GM18861 (cell line): Measurements from ENCODE around the gene C1QTNF9.
"Not testable (repeated sequence)": the region's sequence is repeated elsewhere in the genome, so short reads cannot be mapped to it uniquely, and the experiment has no call there.

Source experiments
- ATAC-seq: cut with Tn5 transposase; IDR thresholded peaks from one replicate; pipeline ENCODE4 v1.9.1; 2021; ENCODE audit not compliant: unreplicated experiment

C1QTNF9 gene

DNA sequence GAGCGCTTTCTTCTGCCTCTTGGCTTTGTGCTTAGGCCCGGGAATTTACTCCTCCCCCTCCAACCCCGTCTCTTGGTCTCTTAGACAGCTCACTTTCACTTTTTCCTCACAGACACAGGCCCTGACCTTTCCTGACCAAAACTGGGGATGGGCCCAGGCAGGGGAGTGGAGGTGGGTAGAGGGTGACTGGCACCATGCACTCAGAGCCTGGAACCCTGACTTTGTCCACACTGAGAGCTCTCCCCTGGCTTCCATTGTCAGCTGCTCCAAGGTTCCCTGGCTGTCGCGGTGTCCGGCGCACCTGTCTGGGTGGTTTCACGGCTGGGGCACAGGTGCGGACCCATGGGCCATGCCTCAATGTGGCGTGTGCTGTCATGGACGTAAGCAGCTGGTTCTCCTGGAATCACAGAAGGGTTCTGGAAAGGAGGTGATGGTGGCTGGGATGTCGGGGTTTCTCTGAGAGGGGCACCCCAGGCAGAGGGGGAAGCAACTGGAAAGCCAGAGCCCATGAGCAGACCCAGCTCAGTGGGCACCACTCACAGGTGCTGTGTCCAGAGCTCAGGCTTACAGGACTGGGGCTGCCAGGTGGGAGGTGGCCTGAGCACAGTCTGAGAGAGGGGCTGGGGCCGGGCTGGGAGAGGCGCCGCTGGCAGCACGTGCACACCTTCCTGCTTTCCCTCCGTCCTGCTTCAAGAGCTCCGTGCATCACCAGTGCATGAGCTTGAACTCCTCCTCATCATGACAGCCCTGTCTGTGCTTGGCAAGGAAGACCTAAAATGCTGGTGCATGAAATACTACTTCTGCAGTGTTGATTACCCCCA lies 28.0 kb upstream of the C1QTNF9 start:
- no peak for ATAC-seq

DNA sequence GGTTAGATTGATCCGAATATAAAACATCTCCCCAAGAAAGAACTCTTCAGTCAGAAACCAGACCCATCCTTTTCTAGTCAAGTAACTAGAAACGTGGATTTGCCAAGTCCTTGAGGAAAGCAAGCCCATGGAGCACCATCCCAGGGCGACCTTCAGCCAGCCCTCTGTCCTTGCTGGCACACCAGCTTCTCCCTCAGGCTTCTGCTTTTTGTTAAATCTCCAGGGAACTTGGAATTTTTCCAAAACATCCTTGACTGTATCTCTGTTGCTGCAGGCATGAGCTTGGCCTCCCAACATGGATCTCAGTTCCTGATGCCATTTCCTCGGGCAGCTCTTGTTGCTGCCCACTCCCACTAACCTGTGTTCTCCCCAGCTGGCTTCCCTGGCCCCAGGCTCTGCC lies 27.1 kb upstream of the C1QTNF9 start:
- ATAC-seq = no peak

DNA sequence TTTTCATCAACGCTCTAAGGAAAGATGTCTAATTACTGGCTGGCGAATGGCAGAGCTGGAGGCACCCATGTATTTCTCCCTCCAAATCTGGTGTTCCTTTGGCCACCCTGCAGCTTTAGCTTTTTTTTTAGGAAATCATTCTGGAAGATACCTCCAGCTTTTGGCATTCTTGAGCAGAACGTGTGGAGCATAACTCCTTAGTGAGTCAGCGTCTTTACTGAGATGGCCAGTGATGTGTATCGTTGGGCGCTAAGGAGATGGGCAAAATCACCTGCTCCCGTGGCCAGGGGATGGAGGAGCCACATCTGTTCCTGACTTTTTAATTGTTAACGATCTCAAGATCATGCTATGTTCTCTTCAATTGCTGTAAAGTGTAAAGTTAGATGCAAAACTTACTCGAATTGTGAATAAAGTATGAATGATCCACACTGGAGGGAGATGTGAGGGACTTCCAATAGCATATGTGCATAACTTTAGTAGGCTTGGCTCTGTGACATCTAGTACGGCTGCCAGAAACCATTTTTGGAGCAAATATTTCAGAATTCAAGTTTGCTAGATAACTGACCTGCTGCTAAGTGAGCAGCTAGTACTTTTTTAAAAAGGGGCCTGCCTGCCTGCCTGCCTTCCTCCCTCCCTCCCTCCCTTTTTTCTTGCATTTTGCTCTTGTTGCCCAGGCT lies 24.4 kb upstream of the C1QTNF9 start:
- no peak for ATAC-seq

DNA sequence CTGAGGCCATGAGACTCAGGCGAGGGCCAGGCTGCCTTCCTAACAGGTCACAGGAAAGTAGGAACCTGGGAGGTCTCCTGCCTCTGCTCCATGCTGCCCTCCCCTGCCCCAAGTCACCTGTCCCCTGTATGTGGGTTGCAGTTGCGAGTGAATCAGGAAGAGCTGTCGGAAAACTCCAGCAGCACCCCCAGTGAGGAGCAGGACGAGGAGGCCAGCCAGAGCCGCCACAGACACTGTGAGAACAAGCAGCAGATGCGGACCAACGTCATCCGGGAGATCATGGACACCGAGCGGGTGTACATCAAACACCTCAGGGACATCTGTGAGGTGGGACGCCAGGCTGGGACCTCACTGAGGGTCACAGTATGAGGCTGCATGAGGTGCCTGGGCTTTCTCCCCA lies 22.8 kb upstream of the C1QTNF9 start:
- ATAC-seq = no peak

DNA sequence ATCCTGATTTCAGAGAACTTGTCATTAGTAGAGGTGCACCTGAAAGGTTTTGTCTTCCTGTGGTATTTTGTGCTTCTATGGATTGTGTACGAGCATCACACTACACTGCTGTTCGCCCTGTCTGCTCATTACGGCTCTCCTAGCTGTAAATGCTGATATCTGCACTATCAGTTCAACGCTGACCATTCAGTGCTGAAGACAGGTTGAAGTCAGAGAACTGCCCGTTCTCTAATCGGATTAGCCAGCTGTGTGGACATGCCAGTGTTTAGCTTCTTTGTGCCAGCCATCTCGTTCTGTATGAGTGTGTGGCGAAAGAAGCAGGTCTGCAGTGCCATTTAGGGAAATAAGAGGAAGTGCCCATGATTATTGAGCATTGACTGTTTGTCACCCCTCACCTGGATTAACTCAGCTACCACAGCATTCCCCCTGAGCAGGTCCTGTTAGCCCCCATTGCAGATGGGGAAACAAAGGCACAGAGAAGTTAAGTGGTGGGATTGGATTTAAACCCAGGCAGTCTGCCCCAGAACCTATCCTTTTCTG lies 21.6 kb upstream of the C1QTNF9 start:
- ATAC-seq = no peak

DNA sequence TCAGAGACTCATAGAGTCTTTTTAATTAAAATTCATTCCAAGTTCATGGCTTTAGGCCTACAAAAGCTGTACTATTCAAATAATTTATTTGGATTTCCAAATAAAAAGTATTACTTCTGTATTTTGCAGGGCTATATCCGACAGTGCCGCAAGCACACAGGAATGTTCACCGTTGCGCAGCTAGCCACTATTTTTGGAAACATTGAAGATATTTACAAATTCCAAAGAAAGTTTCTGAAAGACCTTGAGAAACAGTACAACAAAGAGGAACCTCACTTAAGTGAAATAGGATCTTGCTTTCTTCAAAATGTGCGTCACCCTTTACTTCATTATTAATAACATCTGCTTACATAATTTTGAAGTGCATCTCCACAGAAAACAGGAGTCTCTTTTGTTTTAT lies 20.5 kb upstream of the C1QTNF9 start:
- no peak for ATAC-seq

DNA sequence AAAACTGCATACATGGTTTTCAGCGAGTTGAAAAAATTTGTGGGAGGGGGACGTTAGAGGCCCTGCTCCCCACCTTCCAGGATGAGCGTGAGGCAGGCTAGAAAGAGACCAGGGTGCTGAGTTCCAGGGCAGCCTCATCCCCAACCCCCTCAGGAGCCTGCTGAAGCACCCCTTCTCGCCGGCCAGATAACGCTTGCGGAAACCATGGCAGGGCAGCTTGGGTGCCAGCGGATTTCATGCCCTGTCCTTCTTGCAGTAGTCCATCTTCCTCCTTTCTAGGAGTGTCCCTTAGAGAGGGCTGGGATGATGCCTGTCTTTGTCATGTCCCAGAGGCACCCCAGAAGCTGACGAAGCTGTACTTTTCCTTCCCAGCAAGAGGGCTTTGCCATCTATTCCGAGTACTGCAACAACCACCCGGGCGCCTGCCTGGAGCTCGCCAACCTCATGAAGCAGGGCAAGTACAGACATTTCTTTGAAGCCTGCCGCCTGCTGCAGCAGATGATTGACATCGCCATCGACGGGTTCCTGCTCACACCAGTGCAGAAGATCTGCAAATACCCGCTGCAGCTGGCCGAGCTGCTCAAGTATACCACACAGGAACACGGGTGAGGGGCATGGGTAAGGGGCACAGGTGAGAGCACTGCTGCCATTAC lies 19.0 kb upstream of the C1QTNF9 start:
- ATAC-seq = no peak

DNA sequence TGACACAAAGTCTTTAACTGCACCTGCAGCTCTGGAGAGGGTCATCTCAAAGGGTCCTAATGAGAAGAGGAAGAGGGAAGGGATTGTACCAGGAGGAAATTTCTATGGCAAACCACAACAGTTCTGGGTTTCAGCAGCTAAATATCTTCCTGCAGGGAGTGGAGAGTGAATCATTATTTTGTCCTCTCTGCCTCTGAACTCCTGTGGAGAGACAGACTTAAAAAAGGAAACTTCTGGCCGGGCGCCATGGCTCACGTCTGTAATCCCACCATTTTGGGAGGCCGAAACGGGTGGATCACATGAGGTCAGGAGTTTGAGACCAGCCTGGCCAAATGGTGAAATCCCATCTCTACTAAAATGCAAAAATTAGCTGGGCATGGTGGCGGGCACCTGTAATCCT lies 16.9 kb upstream of the C1QTNF9 start:
- no peak for ATAC-seq

DNA sequence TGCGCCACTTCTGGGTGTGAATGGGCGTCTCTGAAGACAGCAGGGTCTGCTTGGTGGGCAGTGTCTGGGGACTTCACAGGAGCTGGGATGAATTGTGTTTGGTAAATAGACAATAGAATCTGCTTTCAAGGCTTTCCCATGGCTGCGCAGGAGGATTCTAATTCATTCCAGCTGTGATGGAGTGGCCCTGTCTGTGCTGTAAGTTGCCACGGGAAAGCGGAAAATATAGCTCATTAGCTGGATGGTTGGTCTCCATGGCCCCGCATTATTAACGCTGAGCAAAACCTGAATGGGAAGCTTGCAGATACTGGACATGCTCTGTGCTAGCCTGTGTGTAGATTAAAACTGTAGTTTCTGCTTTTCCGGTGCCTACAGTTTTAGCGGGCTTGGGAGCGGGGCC lies 15.6 kb upstream of the C1QTNF9 start:
- no peak for ATAC-seq

DNA sequence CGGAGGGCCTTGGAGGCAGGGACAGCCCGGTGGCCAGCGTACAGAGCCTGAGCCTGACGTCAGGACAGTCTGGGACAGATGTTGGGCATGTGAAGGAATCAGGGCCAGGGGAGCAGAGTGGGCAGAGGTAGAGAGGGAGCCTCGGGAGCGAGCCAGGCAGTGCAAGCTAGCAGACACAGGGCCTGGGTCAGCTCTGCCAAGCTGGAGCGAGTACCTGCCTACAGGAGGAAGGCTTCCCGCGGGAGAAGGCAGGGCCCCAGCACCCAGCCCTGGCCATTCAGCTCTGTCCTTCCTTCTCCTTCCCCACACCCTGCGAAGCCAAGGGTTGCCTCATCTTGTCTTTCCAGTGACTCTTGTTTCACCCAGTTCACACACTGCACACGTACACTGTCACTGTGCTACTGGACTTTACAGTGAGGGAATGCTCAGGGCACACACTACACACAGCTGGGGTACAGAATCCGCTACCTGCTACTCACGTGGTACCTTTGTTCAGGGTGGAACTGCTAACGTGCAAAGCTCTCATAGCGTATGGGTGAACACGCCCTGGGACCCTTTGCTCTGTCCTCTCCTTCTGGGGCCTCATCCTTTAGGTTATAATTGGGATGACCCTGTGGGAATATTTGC lies 9.8 kb upstream of the C1QTNF9 start:
- ATAC-seq = no peak

DNA sequence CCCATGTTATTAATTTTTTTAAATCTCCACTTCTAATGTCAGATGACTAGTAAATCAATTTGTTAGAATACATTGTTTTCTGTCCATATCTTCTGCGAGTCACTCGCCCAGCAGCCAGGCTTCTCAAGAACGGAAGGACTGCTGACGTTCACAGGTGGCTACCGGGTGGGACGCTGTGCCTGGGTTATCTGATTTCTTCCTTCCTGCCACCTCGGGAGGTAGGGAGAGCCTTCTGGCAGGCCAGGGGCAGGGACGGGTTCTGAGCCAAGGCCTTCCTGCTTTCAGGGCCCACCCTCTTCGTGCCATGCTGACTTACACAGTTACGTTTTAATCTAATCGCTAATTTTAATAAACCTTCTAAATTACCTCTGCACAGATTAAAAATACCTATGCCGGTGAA lies 7.9 kb upstream of the C1QTNF9 start:
- no peak for ATAC-seq

DNA sequence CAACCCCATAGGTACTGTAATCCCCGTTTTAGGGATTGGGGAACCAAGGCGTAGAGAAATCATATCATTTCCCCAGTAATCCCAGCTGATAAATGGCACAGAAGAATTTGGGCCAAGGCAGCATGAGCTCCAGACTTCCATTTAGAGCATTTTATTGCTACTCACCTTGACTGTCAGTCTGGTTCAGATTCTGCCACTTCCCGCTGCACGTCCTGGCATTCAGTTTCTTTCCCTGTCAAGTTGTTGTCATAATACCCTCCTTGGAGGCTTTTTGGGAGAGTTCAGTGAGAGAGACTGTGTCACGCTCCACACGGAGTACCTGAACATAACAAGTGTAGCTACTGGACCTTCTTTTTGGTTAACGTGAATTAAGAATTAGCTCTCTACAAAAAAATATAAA lies 7.5 kb upstream of the C1QTNF9 start:
- ATAC-seq = no peak

DNA sequence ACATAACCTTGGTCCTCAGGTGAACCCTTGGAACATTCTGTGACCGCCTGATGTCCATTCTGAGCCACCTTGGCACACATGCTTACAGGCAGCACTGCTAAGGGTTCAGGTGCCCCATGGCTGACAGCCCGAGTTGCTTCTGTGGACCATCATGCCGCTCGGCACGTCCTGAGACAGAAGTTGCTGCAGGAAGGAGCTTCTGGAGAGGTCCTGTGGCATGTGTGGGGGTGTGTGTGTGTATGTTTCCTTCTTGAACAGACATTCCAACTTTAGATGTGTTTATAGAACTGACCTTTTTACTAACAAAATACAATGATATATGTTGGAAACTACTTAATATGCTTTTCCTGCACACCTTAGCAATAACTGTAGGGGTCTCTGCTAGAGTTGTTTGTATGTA lies 4.8 kb upstream of the C1QTNF9 start:
- ATAC-seq = no peak

DNA sequence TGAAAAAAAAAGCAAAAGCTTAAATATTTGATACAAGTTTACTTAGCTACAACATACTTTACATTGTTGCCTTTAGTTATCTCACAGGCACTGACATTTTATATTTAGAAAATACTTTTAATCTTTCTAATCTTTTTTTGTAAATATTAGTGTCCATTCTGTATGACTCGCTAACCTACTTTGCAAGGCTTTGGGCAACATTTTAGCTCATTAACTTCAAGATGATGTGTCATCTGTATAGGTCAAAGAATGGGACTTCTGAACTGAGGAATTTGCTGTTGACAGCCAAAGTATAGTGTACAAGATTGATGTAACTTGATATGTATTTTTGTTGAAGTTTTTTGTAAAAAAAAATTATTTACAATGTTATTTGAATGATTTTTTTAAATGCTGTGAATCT lies 2.7 kb upstream of the C1QTNF9 start:
- ATAC-seq = no peak

DNA sequence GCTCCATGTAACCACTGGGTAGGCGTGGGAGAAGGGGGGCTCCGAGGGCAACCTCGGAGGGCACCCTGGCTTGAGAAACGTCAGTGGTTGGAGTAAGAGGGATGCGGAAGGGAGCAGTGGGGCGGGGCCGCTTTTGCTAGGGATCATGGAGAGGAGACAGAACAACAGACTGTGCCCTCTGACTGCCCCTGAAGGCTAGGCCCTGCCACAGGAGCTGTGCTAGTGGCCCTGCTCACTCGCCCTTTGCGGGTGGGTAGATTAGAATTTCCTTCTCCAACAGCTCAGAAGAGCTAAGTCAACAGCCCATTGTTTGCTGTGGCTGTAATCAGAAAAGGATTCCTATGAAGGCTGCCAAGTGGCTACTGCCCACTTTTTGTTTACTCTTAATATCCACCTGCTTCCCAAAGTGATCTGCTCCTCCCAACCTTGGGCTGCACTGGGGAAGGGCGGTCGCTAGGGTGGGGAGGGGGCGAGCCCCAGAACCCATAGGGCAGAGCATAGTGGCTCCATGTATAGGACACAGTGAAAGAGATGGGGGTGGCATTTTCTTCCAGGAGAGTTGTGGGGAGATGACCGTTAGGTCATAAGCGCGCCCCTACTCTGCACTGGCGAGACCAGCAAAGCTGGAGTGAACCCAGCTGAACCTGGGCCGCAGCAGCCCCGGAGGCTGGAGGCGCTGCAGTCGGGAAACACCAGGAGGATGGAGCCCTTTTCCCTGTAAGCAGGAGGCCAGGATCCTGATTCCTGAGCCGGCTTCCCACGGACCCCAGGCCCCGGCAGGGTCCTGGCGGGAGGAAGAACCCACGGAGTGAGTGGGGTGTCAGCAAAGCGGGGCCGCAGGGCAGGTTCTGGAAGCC lies 1.9 kb upstream of the C1QTNF9 start:
- ATAC-seq = no peak

DNA sequence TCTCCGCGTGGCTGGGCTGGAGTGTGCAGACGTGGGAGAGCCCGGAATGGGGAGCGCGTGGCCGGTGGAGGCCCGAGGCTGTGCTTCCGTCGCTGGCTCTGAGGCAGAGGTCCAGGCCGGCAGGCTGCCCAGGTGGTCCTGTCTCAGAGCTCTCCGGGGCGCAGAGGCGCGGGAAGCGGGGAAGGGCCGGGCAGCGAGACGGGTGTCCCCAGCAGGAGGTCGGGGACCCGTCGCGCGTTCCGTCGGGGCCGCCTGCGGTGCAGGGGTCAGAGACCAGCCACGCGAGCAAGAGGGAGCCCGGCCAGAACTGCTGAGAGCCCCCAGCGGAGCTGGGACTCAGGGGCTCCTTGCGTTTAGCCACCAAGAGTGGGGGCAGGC lies 1.3 kb upstream of the C1QTNF9 start:
- ATAC-seq = no peak

DNA sequence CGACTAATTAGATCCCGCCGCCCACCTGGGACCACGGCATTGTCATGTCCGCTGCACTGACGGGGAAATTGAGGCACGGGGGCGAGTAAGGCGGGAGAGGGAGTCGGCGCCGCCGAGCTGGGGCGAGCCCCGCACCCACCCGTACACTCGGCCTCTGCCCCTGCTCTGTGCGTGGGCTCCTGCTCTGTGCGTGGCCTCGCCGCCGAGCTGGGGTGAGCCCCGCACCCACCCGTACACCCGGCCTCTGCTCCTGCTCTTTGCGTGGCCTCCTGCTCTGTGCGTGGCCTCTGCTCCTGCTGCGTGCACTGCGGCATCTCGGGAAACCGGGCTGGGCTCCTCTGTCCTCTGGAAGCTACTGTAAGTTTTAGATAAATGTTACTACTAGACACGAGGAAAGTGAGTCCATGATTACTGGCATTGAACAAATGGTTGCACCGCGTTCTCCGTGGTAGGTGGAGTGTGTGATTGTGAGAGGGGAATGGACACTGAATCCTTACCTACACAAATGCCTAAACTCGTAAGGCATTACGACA lies 826 bp upstream of the C1QTNF9 start:
- ATAC-seq = no peak

DNA sequence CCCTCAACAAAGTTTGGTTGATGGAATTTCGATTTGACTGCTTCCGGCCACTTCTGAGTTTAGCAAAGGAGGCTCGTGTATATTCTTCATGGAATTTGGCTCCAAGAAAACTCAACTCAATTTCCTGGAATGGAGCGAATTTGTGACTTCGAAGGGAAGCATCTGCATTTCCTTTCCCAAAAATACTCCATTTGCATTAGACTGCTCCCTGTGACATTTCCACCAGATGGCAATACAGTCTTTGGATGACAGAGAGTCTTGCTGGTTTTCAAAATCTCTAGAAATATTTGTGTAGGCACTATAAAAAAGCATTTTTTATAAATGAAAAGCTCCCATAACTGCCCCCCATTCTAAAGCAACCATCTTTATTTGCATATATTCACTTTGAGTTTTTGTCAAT lies 4.1 kb downstream of the C1QTNF9 start:
- ATAC-seq = no peak

DNA sequence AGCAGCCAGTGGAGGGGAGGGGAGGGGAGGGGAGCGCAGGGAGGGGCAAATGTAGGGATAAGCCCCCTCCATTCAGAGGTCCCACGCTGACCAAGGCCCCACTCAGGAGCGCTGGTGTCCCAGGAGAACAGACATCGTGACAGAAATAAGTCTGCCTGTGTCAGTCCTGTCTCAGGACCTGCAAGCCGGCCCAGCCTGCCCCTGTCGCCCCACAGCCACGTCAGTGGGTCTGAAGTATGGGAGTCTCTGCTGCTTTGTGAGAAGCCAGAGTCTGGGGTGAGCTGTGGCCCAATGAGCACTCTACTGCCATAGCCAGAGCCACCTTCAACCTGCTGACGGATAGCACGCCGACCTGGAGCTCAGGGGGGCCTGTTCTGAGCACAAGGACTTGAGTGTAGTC lies 8.5 kb downstream of the C1QTNF9 start:
- not testable (repeated sequence) for ATAC-seq

DNA sequence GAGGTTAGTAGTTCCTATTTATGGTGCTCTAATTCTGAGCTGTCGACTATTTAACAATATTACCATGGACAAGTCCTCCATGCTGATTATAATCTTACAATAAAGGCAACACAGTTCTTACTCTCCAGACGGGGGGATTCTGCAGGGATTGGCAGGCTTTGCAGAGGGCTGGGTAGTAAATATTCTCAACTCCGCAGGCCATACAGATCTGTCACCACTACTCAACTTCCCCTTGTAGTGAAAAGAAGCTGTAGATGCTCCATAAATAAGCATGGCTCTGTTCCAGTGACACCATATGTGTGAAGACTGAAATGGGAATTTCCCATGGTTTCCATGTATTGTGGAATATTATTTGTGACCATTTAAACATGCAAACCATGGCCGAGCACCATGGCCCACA lies 9.5 kb downstream of the C1QTNF9 start:
- ATAC-seq = not testable (repeated sequence)
